GM18502 (cell line): Measurements from ENCODE around the gene METTL6.
A peak's percentile ranks its signal among the peaks of the same experiment; 100 is the strongest.
"Not testable (repeated sequence)": the region's sequence is repeated elsewhere in the genome, so short reads cannot be mapped to it uniquely, and the experiment has no call there.

ENCODE experiments used
- ATAC-seq: cut with Tn5 transposase; IDR thresholded peaks from one replicate; pipeline ENCODE4 v1.9.1; 2021; ENCODE audit warnings: mild to moderate bottlenecking; ENCODE audit not compliant: unreplicated experiment, poor library complexity

The METTL6 gene, protein sequence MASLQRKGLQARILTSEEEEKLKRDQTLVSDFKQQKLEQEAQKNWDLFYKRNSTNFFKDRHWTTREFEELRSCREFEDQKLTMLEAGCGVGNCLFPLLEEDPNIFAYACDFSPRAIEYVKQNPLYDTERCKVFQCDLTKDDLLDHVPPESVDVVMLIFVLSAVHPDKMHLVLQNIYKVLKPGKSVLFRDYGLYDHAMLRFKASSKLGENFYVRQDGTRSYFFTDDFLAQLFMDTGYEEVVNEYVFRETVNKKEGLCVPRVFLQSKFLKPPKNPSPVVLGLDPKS

DNA sequence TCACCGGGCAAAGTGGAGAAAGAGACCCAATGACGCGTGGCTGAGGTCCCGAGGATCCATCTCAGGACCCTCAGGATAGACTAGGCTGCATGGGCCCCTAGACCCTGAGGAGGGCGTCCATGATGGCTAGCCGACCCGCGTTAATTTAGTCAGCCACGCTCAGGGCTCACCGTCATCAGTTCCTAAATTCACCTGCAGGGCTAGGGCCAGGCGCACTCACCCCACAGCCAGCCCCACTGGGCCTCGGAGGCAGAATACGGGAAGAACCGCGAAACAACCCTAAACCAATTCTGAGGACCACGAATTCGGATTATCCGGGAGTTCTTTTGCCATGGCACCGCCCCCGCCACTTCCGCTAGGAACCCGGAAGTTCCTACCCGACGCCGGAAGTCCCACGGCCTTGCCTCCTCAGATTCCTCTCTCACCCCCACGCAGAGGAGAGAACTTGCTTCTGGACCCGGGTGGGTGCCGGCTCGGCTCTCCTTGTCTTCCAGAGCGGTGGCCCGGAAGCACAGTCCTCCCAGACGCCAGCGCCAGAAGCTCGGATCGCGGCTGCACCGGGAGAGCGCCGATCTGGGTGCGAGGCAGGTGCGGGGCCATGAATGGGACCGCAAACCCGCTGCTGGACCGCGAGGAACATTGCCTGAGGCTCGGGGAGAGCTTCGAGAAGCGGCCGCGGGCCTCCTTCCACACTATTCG lies at the start of gene METTL6, which contains the start of gene EAF1:
Gene METTL6, minus strand, starts transcription at position 363 of the 699 bp plus-strand sequence. CDS start 1,033 bp downstream, outside the sequence.
Gene EAF1, plus strand, starts transcription at position 417 of the 699 bp plus-strand sequence. Its CDS starts 182 bp downstream, at position 599.
- peak; percentile 94 for ATAC-seq

DNA sequence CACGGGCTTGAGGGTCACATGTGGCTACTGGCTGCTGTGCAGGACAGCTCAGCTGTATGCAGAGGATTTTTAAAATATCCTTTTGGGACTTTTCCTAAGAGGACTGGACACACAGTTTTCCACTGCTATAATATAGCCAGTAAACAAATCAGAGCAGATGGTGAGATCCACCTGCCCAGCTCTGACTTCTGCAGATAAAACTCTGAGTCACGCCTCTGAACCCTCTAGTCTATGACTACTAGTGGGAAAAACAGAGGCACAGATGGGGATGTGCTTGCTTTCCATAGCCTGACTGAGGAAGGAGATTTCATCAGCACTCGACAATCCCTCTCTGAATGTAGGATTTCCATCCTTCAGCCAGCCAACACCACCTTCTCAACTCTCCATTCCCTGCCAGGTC lies 49.0 kb upstream of the METTL6 start:
- no peak for ATAC-seq

GRCh38 chr3:15475161-15475560 lies 47.8 kb upstream of the METTL6 start:
- no peak for ATAC-seq

- no peak for ATAC-seq
Observed at GRCh38 chr3:15471861-15472260, 44.5 kb upstream of the METTL6 start.

DNA sequence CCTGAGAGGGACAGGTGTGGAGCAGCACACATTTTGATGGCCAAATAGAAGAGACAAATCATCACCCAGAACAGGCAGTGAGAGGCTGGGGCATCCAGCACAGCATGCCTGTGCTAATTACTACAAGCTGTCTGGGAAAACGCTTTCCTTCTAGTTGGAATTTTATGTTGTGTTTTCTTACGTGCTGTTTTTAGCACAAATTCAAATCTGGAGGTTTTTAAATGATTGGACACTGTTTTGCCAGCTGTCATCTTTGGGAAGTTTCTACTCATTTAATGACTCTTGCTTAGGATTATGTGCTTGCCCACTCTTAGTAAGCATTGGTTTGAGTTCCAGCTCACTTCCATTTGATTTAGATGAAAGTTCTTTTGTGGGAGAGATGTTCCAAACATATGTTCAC lies 43.5 kb upstream of the METTL6 start:
- ATAC-seq, result no peak

- ATAC-seq, result no peak
Observed at GRCh38 chr3:15470261-15470660, 42.9 kb upstream of the METTL6 start.

GRCh38 chr3:15467227-15468181 lies 40.2 kb upstream of the METTL6 start:
- peak; percentile 81 for ATAC-seq

DNA sequence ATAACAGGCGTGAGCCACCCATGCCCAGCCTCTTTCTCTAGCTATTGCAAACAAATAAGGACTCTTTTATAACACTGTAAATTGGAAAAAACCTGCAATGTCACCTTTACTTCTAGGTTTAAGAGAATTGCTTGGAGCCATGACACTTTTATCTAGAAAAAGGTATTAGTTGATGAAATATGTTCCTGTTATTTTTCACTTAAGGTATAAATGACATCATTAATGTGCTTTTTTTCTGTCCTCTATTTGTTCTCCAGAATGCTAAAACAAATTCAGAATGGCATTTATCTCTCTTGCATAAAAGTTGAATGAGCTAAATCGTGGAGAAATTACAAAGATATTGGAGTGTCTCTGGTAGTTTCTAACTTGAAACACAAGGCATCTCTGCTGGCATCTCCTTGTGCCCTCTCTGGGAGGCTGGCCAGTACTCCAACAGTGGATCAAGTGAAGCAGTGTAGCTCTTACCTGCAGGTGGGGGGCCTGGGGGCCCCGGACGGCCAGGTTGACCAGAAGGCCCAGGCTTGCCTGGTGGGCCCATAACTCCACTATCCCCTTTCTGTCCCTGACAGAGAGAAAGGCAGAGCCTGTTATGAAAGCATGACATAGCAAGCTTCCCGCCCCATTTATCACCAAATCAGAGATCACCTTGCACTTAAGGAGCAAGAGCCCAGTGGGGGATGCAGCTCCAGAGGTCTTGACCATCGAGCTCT lies 38.7 kb upstream of the METTL6 start:
- ATAC-seq, result no peak

DNA sequence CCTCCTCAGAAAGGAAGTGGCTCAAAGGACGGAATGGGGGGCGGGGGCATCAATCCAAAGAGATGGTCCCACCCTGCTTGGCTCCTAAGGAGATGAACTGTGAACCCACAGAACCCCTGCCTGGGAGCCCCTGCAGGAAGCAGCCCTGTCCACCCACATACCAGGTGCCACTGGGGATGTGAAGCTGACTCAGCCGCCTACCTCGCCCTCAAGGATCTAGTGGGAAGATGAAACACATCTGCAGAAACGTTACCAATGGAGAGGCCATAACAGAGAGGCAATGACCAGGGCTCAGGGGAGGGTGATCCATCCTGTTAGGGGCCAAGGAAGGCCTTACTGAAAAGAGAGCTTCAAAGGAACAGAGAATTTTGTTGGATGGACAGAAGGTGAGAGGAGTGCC lies 35.1 kb upstream of the METTL6 start:
- no peak for ATAC-seq

DNA sequence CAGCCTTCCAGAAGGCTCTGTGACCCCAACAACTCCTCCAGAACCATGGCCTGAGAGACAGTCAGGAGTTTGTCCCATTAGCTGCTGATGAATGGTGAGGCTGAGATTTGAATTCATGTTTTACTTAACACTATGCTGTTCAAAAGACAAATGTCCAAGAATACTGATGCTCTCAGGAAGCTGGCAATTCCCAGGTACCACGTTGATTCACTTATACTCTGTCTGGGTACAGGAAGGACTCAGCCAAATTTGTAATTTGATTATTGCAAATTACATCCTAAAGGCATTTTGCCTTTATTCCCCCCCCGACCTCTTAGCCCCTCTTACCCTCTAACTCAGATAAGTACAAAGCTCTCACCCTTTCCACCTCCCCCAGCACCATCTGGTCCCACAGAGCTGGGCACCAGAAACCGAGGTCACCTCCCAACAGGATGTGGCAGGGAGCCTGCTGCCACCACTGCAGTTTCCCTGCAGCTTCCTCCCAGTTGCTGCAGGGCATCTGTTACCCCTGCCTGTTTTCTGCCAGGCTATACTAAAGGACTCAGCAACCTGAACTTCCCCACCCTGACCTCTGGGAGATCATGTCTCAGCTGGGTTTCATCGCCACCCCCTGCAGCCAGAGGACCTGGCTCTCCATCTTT lies 33.7 kb upstream of the METTL6 start:
- ATAC-seq, result no peak

DNA sequence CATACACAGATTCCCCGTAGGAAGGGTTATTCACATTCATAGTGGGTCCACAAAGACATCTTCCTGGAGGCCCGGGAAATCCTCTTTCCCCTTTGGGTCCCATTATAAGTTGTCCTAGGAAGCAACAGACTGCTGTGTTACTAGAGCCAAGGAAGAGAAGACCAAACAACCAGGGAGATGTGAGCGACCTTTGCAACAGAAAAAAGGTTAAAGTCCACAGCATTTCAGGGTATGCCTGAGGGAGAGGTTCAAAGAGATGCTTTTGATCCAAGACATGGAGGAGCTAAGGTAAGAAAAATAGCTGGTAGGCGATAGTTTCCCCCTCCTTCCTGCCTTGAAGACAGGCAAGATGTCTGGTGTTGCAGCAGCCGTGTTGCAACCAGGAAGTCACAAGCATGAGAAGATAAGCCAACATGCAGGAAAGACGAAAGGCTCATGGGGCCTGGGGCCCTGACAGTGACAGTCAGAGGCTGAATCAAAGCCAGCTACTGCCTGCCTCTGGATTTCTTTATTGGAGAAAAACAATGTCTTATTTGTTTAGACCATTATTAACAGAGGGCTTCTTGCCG lies 31.0 kb upstream of the METTL6 start:
- no peak for ATAC-seq

DNA sequence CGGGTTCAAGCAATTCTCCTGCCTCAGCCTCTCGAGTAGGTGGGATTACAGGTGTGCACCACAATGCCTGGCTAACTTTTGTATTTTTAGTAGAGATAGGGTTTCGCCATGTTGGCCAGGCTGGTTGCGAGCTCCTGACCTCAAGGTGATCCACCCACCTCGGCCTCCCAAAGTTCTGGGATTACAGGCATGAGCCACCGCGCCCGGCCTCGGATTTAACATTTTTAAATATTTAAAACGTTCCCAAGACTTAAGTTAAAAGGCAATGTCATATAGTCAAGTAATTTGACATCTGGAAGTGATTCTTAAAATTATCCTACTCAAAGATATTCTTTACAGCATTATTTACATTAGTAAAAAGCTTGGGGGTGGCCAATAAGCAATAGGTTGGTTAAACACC lies 29.6 kb upstream of the METTL6 start:
- ATAC-seq, result not testable (repeated sequence)

DNA sequence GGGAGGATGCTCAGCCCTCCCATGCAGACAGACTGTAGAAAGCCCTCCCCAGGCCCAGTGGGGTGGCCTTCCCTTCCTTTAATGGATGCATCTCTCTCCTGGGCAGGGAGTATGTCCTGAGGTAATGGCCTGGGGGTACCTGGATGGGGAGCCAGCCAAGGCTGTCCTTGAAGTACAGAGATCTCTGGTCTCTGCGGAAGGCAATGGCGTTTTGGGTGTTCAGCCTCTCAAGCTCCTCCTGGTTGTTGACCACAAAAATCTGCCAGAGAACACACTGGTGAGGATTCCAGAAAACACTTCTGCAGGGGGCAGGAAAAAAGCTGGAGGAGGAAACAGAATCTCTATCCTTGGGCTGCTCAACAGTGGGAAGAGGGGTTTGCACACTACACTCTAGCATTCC lies 29.0 kb upstream of the METTL6 start:
- no peak for ATAC-seq

DNA sequence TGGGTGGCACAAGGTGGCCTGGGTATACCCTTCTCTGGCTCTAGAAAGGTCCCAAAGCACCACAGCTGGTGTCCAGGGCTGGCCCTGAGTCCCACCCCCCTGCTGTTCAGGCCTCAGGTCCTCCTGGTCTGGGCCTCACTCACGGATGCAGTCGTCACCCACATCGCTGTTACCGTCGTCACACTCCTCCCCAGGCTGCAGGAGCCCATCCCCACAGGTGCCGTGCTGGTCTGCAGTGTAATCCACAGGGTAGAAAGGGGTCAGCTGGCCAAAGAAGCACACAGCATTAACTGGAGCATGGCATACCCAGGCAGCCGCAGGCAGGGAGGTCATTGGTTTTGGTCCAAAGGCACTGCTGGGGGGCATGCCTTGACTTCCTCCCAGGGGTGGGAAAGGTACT lies 28.4 kb upstream of the METTL6 start:
- no peak for ATAC-seq

- ATAC-seq, result no peak
Observed at GRCh38 chr3:15454965-15455364, 27.6 kb upstream of the METTL6 start.

- no peak for ATAC-seq
Observed at GRCh38 chr3:15453991-15454625, 26.8 kb upstream of the METTL6 start.

- no peak for ATAC-seq
Observed at GRCh38 chr3:15453501-15453900, 26.2 kb upstream of the METTL6 start.

- ATAC-seq, result no peak
Observed at GRCh38 chr3:15452961-15453360, 25.6 kb upstream of the METTL6 start.

GRCh38 chr3:15452156-15452555 lies 24.8 kb upstream of the METTL6 start:
- ATAC-seq, result no peak
